ENCODE measurements around the gene CAMK1D. TPM values are rescaled to one million over a fixed set of nuclear protein-coding genes. Genes with fewer than 3 reads are reported as not detected.

The CAMK1D gene
- total and polyA plus RNA-seq, 2 of the 4 experiments (the other 2 are of a cell fraction): 5.0 to 5.3 TPM

GRCh38 chr10:12459340-12459739 lies 110.0 kb downstream of the CAMK1D start:
- CTCF ChIA-PET: interaction anchor here (0.6 kb wide), 1 partner anchor 57 kb away, joined by 3 read pairs; no protein-coding TSS in a partner anchor
- intact Hi-C loops (cut with micrococcal nuclease): no loop called here

More at GRCh38 chr10:12459340-12459739, 110.0 kb downstream of the CAMK1D start:
- POLR2A ChIA-PET (ENCODE audit: unreplicated experiment): no interaction called here
- dilution Hi-C loops (cut with HindIII; ENCODE audit: low sequenced_read_pairs, unreplicated experiment) (no loop called here), in situ Hi-C loops (cut with MboI; ENCODE audit: low sequenced_read_pairs) (no loop called here)
- WGBS, 2 experiments (ENCODE audit: extremely low coverage in 2 of 2, insufficient read length in 1 of 2): 83 to 100% methylated on average over 1 of the region's 4 CpGs
- H3K56ac ChIP-seq (ENCODE audit: extremely low read depth, insufficient read depth, low read length): no peak overlapping the region
- no peaks in the 10 kb centered on the region; the same call in 1 of the 2 replicates for H3K27me3 ChIP-seq (ENCODE audit: control insufficient read depth, insufficient read depth, low read length)
- no peak overlapping the region for H2AK5ac ChIP-seq (ENCODE audit: low read depth, low read length)
- no peak overlapping the region for H3K4me3 ChIP-seq (ENCODE audit: insufficient read depth, low read depth, low read length)
- no TSS peak for BruUV-seq (replicated peaks)
- H3K36me3 ChIP-seq (ENCODE audit: control insufficient read depth, insufficient read depth, low read length): no peaks in the 10 kb centered on the region
- H3K4me2 ChIP-seq (ENCODE audit: low read depth, low read length): no peak overlapping the region
- H2BK5ac ChIP-seq (ENCODE audit: low read depth, low read length, poor library complexity, severe bottlenecking): no peak overlapping the region
- TF ChIP-seq SMC3 (IDR thresholded peaks at IDR 0.05; ENCODE audit: low read depth, low read length) (no peak), USF2 (IDR thresholded peaks at IDR 0.05; ENCODE audit: low read depth, low read length) (no peak), CHD1 (IDR thresholded peaks at IDR 0.05; ENCODE audit: low read depth, low read length) (no peak), ELK1 (IDR thresholded peaks at IDR 0.05; ENCODE audit: borderline replicate concordance, low read depth, low read length) (no peak), CEBPB (IDR thresholded peaks at IDR 0.05; ENCODE audit: low read depth, low read length) (no peak), RAD21 (IDR thresholded peaks at IDR 0.05; ENCODE audit: low read length) (no peak), CTCF (conservative IDR thresholded peaks at IDR 0.05; ENCODE audit: low read depth, low read length) (no peak), RFX5 (IDR thresholded peaks at IDR 0.05; ENCODE audit: low read depth, low read length) (no peak), RCOR1 (IDR thresholded peaks at IDR 0.05; ENCODE audit: insufficient replicate concordance, low read length) (no peak), MAFK (IDR thresholded peaks at IDR 0.05; ENCODE audit: low read depth, low read length) (no peak), FOS (IDR thresholded peaks at IDR 0.05; ENCODE audit: low read depth, low read length) (no peak), MXI1 (IDR thresholded peaks at IDR 0.05; ENCODE audit: borderline replicate concordance, low read depth, low read length) (no peak), MAZ (IDR thresholded peaks at IDR 0.05; ENCODE audit: borderline replicate concordance, low read depth, low read length) (no peak), NFE2L2 (IDR thresholded peaks at IDR 0.05; ENCODE audit: low read depth, low read length) (no peak), BHLHE40 (IDR thresholded peaks at IDR 0.05; ENCODE audit: low read depth, low read length) (no peak), POLR2A (IDR thresholded peaks at IDR 0.05; ENCODE audit: low read depth, low read length) (no peak)
- no peak overlapping the region for H2BK15ac ChIP-seq (ENCODE audit: low read depth, low read length)
- ATAC-seq (ENCODE audit: low read depth) (no peak), DNase-seq (no peak)
- no peak overlapping the region for H3K18ac ChIP-seq (ENCODE audit: low read depth, low read length)
- H3K9me1 ChIP-seq (ENCODE audit: insufficient read depth, low read length): 0 out of 2 replicates have a peak, but pooled peaks cover 3% of the 10 kb centered on the region
- no peaks in the 10 kb centered on the region for H4K20me1 ChIP-seq (ENCODE audit: insufficient read depth, low read length)
- H3K79me1 ChIP-seq (ENCODE audit: low read depth in 1 of 2, low read length in 2 of 2): no peaks in the 10 kb centered on the region
- H3K23ac ChIP-seq (ENCODE audit: low read depth, low read length): no peak overlapping the region
- H3K4ac ChIP-seq (ENCODE audit: low read depth, low read length): no peak overlapping the region
- no peak overlapping the region for H3K14ac ChIP-seq (replicated peaks; ENCODE audit: low read depth, low read length)
- H2BK120ac ChIP-seq (ENCODE audit: low read depth, low read length): no peak overlapping the region
- no peak overlapping the region for H2BK20ac ChIP-seq (ENCODE audit: low read depth, low read length)
- no peak overlapping the region for H2AK9ac ChIP-seq (replicated peaks; ENCODE audit: low read depth, low read length, poor library complexity)
- H4K5ac ChIP-seq (ENCODE audit: low read depth, low read length): no peak overlapping the region
- no peak overlapping the region for H4K8ac ChIP-seq (ENCODE audit: low read depth in 2 of 2, low read length in 2 of 2)
- no peak overlapping the region for H2AFZ ChIP-seq (replicated peaks; ENCODE audit: low read length, poor library complexity)
- H3K4me1 ChIP-seq (ENCODE audit: control insufficient read depth, insufficient read depth, low read length): no peaks in the 10 kb centered on the region
- H3K9ac ChIP-seq (ENCODE audit: low read depth, low read length): no peak overlapping the region
- H3K9me3 ChIP-seq (ENCODE audit: control insufficient read depth, insufficient read depth, low read length): no peaks in the 10 kb centered on the region
- no peak overlapping the region for H4K91ac ChIP-seq (ENCODE audit: insufficient read depth, low read depth, low read length)
- no peak overlapping the region for H3K27ac ChIP-seq (ENCODE audit: insufficient read depth, low read length)

Measured in IMR-90 (cell line).